ENCODE results near the gene FYCO1. TPM values are rescaled to one million over a fixed set of nuclear protein-coding genes. Genes with fewer than 3 reads are reported as not detected.

The FYCO1 gene
- total and polyA plus RNA-seq, 10 of the 15 experiments (the other 5 are each of a cell fraction or from before 2014, with no cell fraction given), result 1.5 to 8.4 (median 6.5) TPM

DNA sequence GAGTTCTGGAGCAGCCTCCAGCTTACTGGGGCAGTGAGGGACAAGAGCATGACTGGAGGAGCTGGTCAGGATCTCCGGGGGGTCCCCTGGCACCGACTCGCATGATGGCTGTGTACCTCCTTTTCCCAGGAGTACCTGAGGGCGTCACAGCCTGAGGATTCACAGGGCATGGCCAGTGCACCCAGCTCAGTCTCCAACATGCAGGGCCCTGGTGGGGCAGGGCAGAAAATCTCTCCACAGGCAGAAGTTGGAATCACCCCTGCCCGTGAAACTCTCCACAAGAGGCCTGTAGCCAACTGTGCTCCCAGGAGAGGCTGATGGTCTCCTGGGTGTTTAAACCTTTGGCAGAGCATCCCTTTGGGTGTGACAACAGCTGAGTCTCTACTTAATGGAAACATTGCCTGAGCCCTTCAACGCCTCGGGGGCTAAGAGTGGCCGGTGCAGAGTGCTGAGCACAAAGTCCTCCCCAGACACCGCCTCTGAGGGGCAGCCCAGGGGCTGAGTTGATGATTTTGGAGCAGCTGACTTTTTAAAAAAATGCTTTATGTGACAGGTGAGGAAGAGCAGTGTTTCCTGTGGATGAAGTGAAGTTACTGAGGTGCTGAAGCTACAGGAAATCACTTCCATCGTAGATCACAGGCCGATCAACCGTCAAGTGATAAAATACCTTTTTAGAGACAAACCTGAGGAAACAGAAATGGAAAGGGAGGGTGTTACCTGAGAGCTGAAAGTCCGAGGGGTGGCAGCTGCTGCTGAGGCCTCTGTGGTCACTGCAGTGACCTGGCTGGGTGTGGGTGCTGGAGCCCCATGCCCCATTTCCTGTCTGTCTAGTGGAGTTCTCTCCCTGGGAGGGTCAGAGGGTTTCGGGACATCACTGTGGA, 74.2 kb downstream of the FYCO1 start (continued):
- peak; percentile 78 for TF ChIP-seq MEF2B (IDR thresholded peaks at IDR 0.05; ENCODE audit: partially characterized antibody, poor library complexity, severe bottlenecking)
- TF ChIP-seq, protein P1, sequence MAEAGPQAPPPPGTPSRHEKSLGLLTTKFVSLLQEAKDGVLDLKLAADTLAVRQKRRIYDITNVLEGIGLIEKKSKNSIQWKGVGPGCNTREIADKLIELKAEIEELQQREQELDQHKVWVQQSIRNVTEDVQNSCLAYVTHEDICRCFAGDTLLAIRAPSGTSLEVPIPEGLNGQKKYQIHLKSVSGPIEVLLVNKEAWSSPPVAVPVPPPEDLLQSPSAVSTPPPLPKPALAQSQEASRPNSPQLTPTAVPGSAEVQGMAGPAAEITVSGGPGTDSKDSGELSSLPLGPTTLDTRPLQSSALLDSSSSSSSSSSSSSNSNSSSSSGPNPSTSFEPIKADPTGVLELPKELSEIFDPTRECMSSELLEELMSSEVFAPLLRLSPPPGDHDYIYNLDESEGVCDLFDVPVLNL (IDR thresholded peaks at IDR 0.05; ENCODE audit: low read depth, low read length), result no peak
- TF ChIP-seq, protein P2, sequence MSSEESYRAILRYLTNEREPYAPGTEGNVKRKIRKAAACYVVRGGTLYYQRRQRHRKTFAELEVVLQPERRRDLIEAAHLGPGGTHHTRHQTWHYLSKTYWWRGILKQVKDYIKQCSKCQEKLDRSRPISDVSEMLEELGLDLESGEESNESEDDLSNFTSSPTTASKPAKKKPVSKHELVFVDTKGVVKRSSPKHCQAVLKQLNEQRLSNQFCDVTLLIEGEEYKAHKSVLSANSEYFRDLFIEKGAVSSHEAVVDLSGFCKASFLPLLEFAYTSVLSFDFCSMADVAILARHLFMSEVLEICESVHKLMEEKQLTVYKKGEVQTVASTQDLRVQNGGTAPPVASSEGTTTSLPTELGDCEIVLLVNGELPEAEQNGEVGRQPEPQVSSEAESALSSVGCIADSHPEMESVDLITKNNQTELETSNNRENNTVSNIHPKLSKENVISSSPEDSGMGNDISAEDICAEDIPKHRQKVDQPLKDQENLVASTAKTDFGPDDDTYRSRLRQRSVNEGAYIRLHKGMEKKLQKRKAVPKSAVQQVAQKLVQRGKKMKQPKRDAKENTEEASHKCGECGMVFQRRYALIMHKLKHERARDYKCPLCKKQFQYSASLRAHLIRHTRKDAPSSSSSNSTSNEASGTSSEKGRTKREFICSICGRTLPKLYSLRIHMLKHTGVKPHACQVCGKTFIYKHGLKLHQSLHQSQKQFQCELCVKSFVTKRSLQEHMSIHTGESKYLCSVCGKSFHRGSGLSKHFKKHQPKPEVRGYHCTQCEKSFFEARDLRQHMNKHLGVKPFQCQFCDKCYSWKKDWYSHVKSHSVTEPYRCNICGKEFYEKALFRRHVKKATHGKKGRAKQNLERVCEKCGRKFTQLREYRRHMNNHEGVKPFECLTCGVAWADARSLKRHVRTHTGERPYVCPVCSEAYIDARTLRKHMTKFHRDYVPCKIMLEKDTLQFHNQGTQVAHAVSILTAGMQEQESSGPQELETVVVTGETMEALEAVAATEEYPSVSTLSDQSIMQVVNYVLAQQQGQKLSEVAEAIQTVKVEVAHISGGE (CRISPR knock-in tag; IDR thresholded peaks at IDR 0.05), result no peak
- TF ChIP-seq NR2C1 (IDR thresholded peaks at IDR 0.05), result 0 out of 2 replicates have a peak, but pooled peaks have one; percentile 8

All from GM12878 (cell line).